ENCODE results near the gene HOMER2.
"Not testable (repeated sequence)": the region's sequence is repeated elsewhere in the genome, so short reads cannot be mapped to it uniquely, and the experiment has no call there.

HOMER2 gene

GRCh38 chr15:82964890-82965289 lies 12.4 kb upstream of the HOMER2 start:
- no peak for DNase-seq

- DNase-seq, result no peak
Measured at GRCh38 chr15:82963471-82964341, 11.2 kb upstream of the HOMER2 start.

- no peak for DNase-seq
Measured at GRCh38 chr15:82960766-82961165, 8.2 kb upstream of the HOMER2 start.

GRCh38 chr15:82959423-82959822 lies 6.9 kb upstream of the HOMER2 start:
- DNase-seq, result no peak

- no peak for DNase-seq
Measured at GRCh38 chr15:82958638-82959037, 6.1 kb upstream of the HOMER2 start.

GRCh38 chr15:82951472-82952157 lies 905 bp downstream of the HOMER2 start:
- DNase-seq, result no peak

- DNase-seq, result no peak
Measured at GRCh38 chr15:82950746-82951370, 1.7 kb downstream of the HOMER2 start.

- no peak for DNase-seq
Measured at GRCh38 chr15:82950295-82950694, 2.2 kb downstream of the HOMER2 start.

GRCh38 chr15:82946155-82946701 lies 6.3 kb downstream of the HOMER2 start:
- DNase-seq, result no peak

GRCh38 chr15:82945326-82945725 lies 7.2 kb downstream of the HOMER2 start:
- no peak for DNase-seq

GRCh38 chr15:82944821-82945220 lies 7.7 kb downstream of the HOMER2 start:
- DNase-seq, result no peak

- no peak for DNase-seq
Measured at GRCh38 chr15:82944056-82944455, 8.5 kb downstream of the HOMER2 start.

- DNase-seq, result no peak
Measured at GRCh38 chr15:82943176-82943575, 9.3 kb downstream of the HOMER2 start.

- no peak for DNase-seq
Measured at GRCh38 chr15:82942691-82943090, 9.8 kb downstream of the HOMER2 start.

GRCh38 chr15:82939678-82940077 lies 12.8 kb downstream of the HOMER2 start:
- DNase-seq, result not testable (repeated sequence)

GRCh38 chr15:82937712-82938058 lies 14.8 kb downstream of the HOMER2 start:
- no peak for DNase-seq

- DNase-seq, result no peak
Measured at GRCh38 chr15:82936966-82937711, 15.4 kb downstream of the HOMER2 start.

- no peak for DNase-seq
Measured at GRCh38 chr15:82935382-82935781, 17.1 kb downstream of the HOMER2 start.

GRCh38 chr15:82934100-82934880 lies 18.2 kb downstream of the HOMER2 start:
- DNase-seq, result no peak

GRCh38 chr15:82933576-82933975 lies 18.9 kb downstream of the HOMER2 start:
- no peak for DNase-seq

GRCh38 chr15:82931221-82931620 lies 21.3 kb downstream of the HOMER2 start:
- no peak for DNase-seq

GRCh38 chr15:82930461-82930860 lies 22.1 kb downstream of the HOMER2 start:
- no peak for DNase-seq
